ENCODE measurements around the gene TMC8.

- no peak for TF ChIP-seq CTCF (IDR thresholded peaks at IDR 0.05; ENCODE audit: low read depth, low read length, missing input control)
- TF ChIP-seq TAF1 (conservative IDR thresholded peaks at IDR 0.05) = no peak
- no peak for TF ChIP-seq REST (IDR thresholded peaks at IDR 0.05)
- TF ChIP-seq RAD21 (IDR thresholded peaks at IDR 0.05) = no peak
- TF ChIP-seq JUND (IDR thresholded peaks at IDR 0.05) = no peak
These were observed 2.2 kb downstream of the TMC8 start for GRCh38 chr17:78132767-78133178.

Data from liver (tissue), 3 donors.